Astrocyte of the cerebellum (primary cell): ENCODE results near the gene ATF3.

Experiments used
- DNase-seq: peaks from one replicate; pipeline ENCODE4 v3.0.0-alpha.2; 2011; ENCODE audit warnings: low read depth
- H3K4me3 ChIP-seq: 2 replicates; pipeline ENCODE4 v1.5.1; 2011; ENCODE audit warnings: mild to moderate bottlenecking, low read depth, low read length, moderate library complexity
- CTCF ChIP-seq: IDR thresholded peaks from 2 replicates; pipeline ENCODE4 v1.5.1; 2012; ENCODE audit warnings: low read length, low read depth, moderate library complexity, mild to moderate bottlenecking; ENCODE audit errors: missing control alignments
- in situ Hi-C: cut with HindIII; loops from 2 replicates; pipeline ENCODE4 v1.10.0; 2017; ENCODE audit warnings: low sequenced_read_pairs

ATF3 gene

GRCh38 chr1:212608392-212608958, at the start of gene ATF3:
TSS of gene ATF3 (plus strand) at chr1:212608761. CDS start at chr1:212615022, 6,261 bp downstream.
- peak within 1 kb of the TSS; percentile 72 for H3K4me3 ChIP-seq
- TF ChIP-seq CTCF: no peak
- peak; percentile 97 for DNase-seq
- in situ Hi-C loops: loop anchor here (5.0 kb wide), 1 partner anchor 121 kb away; no protein-coding TSS in a partner anchor

DNA sequence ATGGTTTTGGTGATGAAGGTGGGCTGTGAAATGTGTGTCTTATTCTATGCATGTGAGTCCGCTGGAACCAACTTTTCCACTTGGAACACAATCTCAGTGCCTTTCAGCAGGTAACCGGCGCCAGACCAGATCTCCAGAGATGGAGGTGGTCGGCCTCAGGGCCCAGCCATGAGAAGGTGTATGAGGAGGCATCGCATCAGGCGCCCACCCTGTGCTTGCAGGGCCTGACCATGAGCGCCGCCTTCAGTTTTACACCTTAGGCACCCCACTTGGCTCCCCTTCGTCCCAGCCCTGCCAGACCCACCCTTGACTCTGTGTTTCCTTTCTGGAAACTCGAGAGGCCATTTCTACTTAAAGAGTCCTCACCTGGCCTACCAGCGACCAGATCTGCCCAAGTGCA, 48.6 kb upstream of the ATF3 start:
- no peak overlapping the region for H3K4me3 ChIP-seq
- no peak for TF ChIP-seq CTCF
- DNase-seq: no peak
- in situ Hi-C loops: no loop called here

GRCh38 chr1:212560933-212561460, 47.6 kb upstream of the ATF3 start:
- in situ Hi-C loops: no loop called here
- DNase-seq: no peak
- no peak for TF ChIP-seq CTCF
- no peak overlapping the region for H3K4me3 ChIP-seq

DNA sequence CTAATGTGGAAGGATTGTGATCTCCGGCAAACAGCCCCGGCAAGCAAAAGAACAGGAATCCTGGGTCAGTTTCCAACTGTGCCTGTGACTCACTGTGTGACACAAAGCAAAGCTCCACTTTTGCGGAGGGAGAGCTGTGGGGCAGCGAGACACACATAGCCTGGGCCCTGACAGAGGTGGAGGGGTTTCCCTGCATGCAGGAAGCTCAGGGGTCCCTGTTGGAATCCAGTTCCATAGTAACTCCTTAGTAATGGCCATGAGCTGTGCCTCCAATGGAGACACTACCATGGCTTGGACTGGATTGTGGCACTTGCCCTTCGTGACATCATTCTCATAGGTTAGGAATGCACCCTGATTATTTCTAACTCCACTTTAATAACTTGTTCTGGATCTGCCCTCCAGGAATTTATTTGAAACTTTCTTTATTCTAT, 47.0 kb upstream of the ATF3 start:
- H3K4me3 ChIP-seq: no peak overlapping the region
- TF ChIP-seq CTCF: no peak
- in situ Hi-C loops: no loop called here
- DNase-seq: no peak

DNA sequence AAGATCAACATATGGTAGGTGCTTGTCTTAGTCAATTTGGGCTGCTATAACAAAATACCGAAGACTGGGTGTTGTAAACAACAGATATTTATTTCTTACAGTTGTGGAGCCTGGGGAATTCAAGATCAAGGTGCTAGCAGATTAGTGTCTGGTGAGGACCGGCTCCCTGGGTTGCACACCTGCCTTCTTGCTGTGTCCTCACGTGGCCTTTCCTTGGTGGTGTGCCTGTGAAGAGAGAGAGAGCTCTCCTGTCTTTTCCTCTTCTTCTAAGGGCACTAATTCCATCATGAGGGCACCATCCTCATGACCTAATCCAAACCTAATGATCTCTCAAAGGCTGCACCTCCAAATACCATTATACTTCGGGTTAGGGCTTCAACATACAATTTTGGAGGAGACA, 45.8 kb upstream of the ATF3 start:
- in situ Hi-C loops: no loop called here
- no peak overlapping the region for H3K4me3 ChIP-seq
- no peak for TF ChIP-seq CTCF
- DNase-seq: no peak

GRCh38 chr1:212565079-212565478, 43.5 kb upstream of the ATF3 start:
- H3K4me3 ChIP-seq: no peak overlapping the region
- in situ Hi-C loops: no loop called here
- TF ChIP-seq CTCF: no peak
- no peak for DNase-seq
